ENCODE data around the gene CDKN2B-AS1.

GRCh38 chr9:22102146-22103053 is 107.8 kb downstream of the CDKN2B-AS1 start:
- TF ChIP-seq CTCF (IDR thresholded peaks at IDR 0.05) (no peak), POLR2A (IDR thresholded peaks at IDR 0.05) (no peak)
